ENCODE data around the gene ST3GAL2. TPM values are rescaled to one million over a fixed set of nuclear protein-coding genes. Genes with fewer than 3 reads are reported as not detected.
"Not testable (repeated sequence)": the region's sequence is repeated elsewhere in the genome, so short reads cannot be mapped to it uniquely, and the experiment has no call there.

ST3GAL2 gene
- total RNA-seq, 1 donor from 2014 or later, result 24.5 TPM

- Histone ChIP-seq H3K36me3 (ENCODE audit: control insufficient read depth in 3 of 3, insufficient read depth in 3 of 3, low read length in 3 of 3) (peaks cover 13 to 16% (median 14%) of the 10 kb centered on the region in 3 donors), H3K4me3 (ENCODE audit: low read length in 3 of 3) (no peak overlapping the region), H3K27ac (ENCODE audit: low read depth, low read length) (no peak overlapping the region)
These were observed 89.1 kb downstream of the ST3GAL2 start for GRCh38 chr16:70349783-70350182.

GRCh38 chr16:70348991-70349390, 89.9 kb downstream of the ST3GAL2 start:
- H3K27ac ChIP-seq (ENCODE audit: low read depth, low read length), result no peak overlapping the region
- H3K9me3 ChIP-seq (ENCODE audit: control insufficient read depth in 3 of 3, low read length in 3 of 3), result no peaks in the 10 kb centered on the region
- no peaks in the 10 kb centered on the region for H3K27me3 ChIP-seq (ENCODE audit: control insufficient read depth in 3 of 3, insufficient read depth in 3 of 3, low read length in 3 of 3)
- peaks cover 10 to 14% (median 10%) of the 10 kb centered on the region in 3 donors for H3K36me3 ChIP-seq (ENCODE audit: control insufficient read depth in 3 of 3, insufficient read depth in 3 of 3, low read length in 3 of 3)
- peaks cover 17 to 36% (median 19%) of the 10 kb centered on the region in 3 donors for H3K4me1 ChIP-seq (ENCODE audit: control insufficient read depth in 3 of 3, insufficient read depth in 3 of 3, low read length in 3 of 3)
- no peak overlapping the region for H3K4me3 ChIP-seq (ENCODE audit: low read length in 3 of 3)
- no peak overlapping the region for H3K9ac ChIP-seq (ENCODE audit: low read depth in 1 of 3, low read length in 3 of 3)

More at GRCh38 chr16:70349783-70350182, 89.1 kb downstream of the ST3GAL2 start:
- Histone ChIP-seq H3K9ac (ENCODE audit: low read depth in 1 of 3, low read length in 3 of 3) (no peak overlapping the region), H3K4me1 (ENCODE audit: control insufficient read depth in 3 of 3, insufficient read depth in 3 of 3, low read length in 3 of 3) (peaks cover 17 to 36% (median 19%) of the 10 kb centered on the region in 3 donors), H3K9me3 (ENCODE audit: control insufficient read depth in 3 of 3, low read length in 3 of 3) (no peaks in the 10 kb centered on the region), H3K27me3 (ENCODE audit: control insufficient read depth in 3 of 3, insufficient read depth in 3 of 3, low read length in 3 of 3) (no peaks in the 10 kb centered on the region)

GRCh38 chr16:70345840-70346239, 93.1 kb downstream of the ST3GAL2 start:
- H3K27ac ChIP-seq (ENCODE audit: low read depth, low read length), result peak overlapping the region; percentile 91
- H3K9me3 ChIP-seq (ENCODE audit: control insufficient read depth in 3 of 3, low read length in 3 of 3), result no peaks in the 10 kb centered on the region
- H3K4me1 ChIP-seq (ENCODE audit: control insufficient read depth in 3 of 3, insufficient read depth in 3 of 3, low read length in 3 of 3), result peaks cover 17 to 36% (median 19%) of the 10 kb centered on the region in 3 donors
- H3K4me3 ChIP-seq (ENCODE audit: low read length in 3 of 3), result peak overlapping the region; percentile 87 to 99 (median 95)
- H3K9ac ChIP-seq (ENCODE audit: low read depth in 1 of 3, low read length in 3 of 3), result peak overlapping the region; percentile 93 to 99 (median 94)
- peaks cover 2 to 7% (median 6%) of the 10 kb centered on the region in 3 donors for H3K36me3 ChIP-seq (ENCODE audit: control insufficient read depth in 3 of 3, insufficient read depth in 3 of 3, low read length in 3 of 3)
- no peaks in the 10 kb centered on the region for H3K27me3 ChIP-seq (ENCODE audit: control insufficient read depth in 3 of 3, insufficient read depth in 3 of 3, low read length in 3 of 3)

GRCh38 chr16:70342016-70342415, 96.9 kb downstream of the ST3GAL2 start:
- Histone ChIP-seq H3K9me3 (ENCODE audit: control insufficient read depth in 3 of 3, low read length in 3 of 3) (no peaks in the 10 kb centered on the region), H3K27ac (ENCODE audit: low read depth, low read length) (no peak overlapping the region), H3K4me3 (ENCODE audit: low read length in 3 of 3) (no peak overlapping the region), H3K9ac (ENCODE audit: low read depth in 1 of 3, low read length in 3 of 3) (no peak overlapping the region), H3K27me3 (ENCODE audit: control insufficient read depth in 3 of 3, insufficient read depth in 3 of 3, low read length in 3 of 3) (no peaks in the 10 kb centered on the region), H3K36me3 (ENCODE audit: control insufficient read depth in 3 of 3, insufficient read depth in 3 of 3, low read length in 3 of 3) (peaks cover 0 to 2% (median 2%) of the 10 kb centered on the region in 3 donors), H3K4me1 (ENCODE audit: control insufficient read depth in 3 of 3, insufficient read depth in 3 of 3, low read length in 3 of 3) (peaks cover 3 to 8% (median 4%) of the 10 kb centered on the region in 3 donors)

- Histone ChIP-seq H3K9ac (ENCODE audit: low read depth in 1 of 3, low read length in 3 of 3) (no peak overlapping the region), H3K27me3 (ENCODE audit: control insufficient read depth in 3 of 3, insufficient read depth in 3 of 3, low read length in 3 of 3) (no peaks in the 10 kb centered on the region), H3K36me3 (ENCODE audit: control insufficient read depth in 3 of 3, insufficient read depth in 3 of 3, low read length in 3 of 3) (peaks cover 0 to 2% (median 1%) of the 10 kb centered on the region in 3 donors), H3K4me3 (ENCODE audit: low read length in 3 of 3) (no peak overlapping the region), H3K4me1 (ENCODE audit: control insufficient read depth in 3 of 3, insufficient read depth in 3 of 3, low read length in 3 of 3) (peaks cover 3 to 7% (median 4%) of the 10 kb centered on the region in 3 donors), H3K27ac (ENCODE audit: low read depth, low read length) (no peak overlapping the region), H3K9me3 (ENCODE audit: control insufficient read depth in 3 of 3, low read length in 3 of 3) (no peaks in the 10 kb centered on the region)
These were observed 97.3 kb downstream of the ST3GAL2 start for GRCh38 chr16:70341600-70341999.

- no peaks in the 10 kb centered on the region for H3K4me1 ChIP-seq (ENCODE audit: control insufficient read depth in 3 of 3, insufficient read depth in 3 of 3, low read length in 3 of 3)
- H3K27me3 ChIP-seq (ENCODE audit: control insufficient read depth in 3 of 3, insufficient read depth in 3 of 3, low read length in 3 of 3), result no peaks in the 10 kb centered on the region
- H3K9ac ChIP-seq (ENCODE audit: low read depth in 1 of 3, low read length in 3 of 3), result no peak overlapping the region
- H3K27ac ChIP-seq (ENCODE audit: low read depth, low read length), result no peak overlapping the region
- no peak overlapping the region for H3K4me3 ChIP-seq (ENCODE audit: low read length in 3 of 3)
- H3K36me3 ChIP-seq (ENCODE audit: control insufficient read depth in 3 of 3, insufficient read depth in 3 of 3, low read length in 3 of 3), result peaks cover 18 to 22% (median 22%) of the 10 kb centered on the region in 3 donors
- no peaks in the 10 kb centered on the region for H3K9me3 ChIP-seq (ENCODE audit: control insufficient read depth in 3 of 3, low read length in 3 of 3)
These were observed 101.1 kb downstream of the ST3GAL2 start for GRCh38 chr16:70337814-70338213.

GRCh38 chr16:70332728-70333127, 106.2 kb downstream of the ST3GAL2 start:
- H3K27ac ChIP-seq (ENCODE audit: low read depth, low read length); H3K4me3 ChIP-seq (ENCODE audit: low read length in 3 of 3); H3K27me3 ChIP-seq (ENCODE audit: control insufficient read depth in 3 of 3, insufficient read depth in 3 of 3, low read length in 3 of 3); H3K9me3 ChIP-seq (ENCODE audit: control insufficient read depth in 3 of 3, low read length in 3 of 3); H3K9ac ChIP-seq (ENCODE audit: low read depth in 1 of 3, low read length in 3 of 3); H3K4me1 ChIP-seq (ENCODE audit: control insufficient read depth in 3 of 3, insufficient read depth in 3 of 3, low read length in 3 of 3): not testable (repeated sequence)
- peaks cover 28 to 37% (median 36%) of the 10 kb centered on the region in 3 donors for H3K36me3 ChIP-seq (ENCODE audit: control insufficient read depth in 3 of 3, insufficient read depth in 3 of 3, low read length in 3 of 3)

GRCh38 chr16:70331588-70332358, 107.1 kb downstream of the ST3GAL2 start:
- Histone ChIP-seq H3K4me3 (ENCODE audit: low read length in 3 of 3) (no peak overlapping the region), H3K4me1 (ENCODE audit: control insufficient read depth in 3 of 3, insufficient read depth in 3 of 3, low read length in 3 of 3) (peaks cover 0 to 4% (median 3%) of the 10 kb centered on the region in 3 donors), H3K9me3 (ENCODE audit: control insufficient read depth in 3 of 3, low read length in 3 of 3) (no peaks in the 10 kb centered on the region), H3K9ac (ENCODE audit: low read depth in 1 of 3, low read length in 3 of 3) (no peak overlapping the region), H3K36me3 (ENCODE audit: control insufficient read depth in 3 of 3, insufficient read depth in 3 of 3, low read length in 3 of 3) (peaks cover 28 to 41% (median 37%) of the 10 kb centered on the region in 3 donors), H3K27ac (ENCODE audit: low read depth, low read length) (no peak overlapping the region), H3K27me3 (ENCODE audit: control insufficient read depth in 3 of 3, insufficient read depth in 3 of 3, low read length in 3 of 3) (no peaks in the 10 kb centered on the region)

GRCh38 chr16:70331091-70331490, 107.8 kb downstream of the ST3GAL2 start:
- Histone ChIP-seq H3K9me3 (ENCODE audit: control insufficient read depth in 3 of 3, low read length in 3 of 3) (no peaks in the 10 kb centered on the region), H3K4me3 (ENCODE audit: low read length in 3 of 3) (no peak overlapping the region), H3K27me3 (ENCODE audit: control insufficient read depth in 3 of 3, insufficient read depth in 3 of 3, low read length in 3 of 3) (no peaks in the 10 kb centered on the region), H3K9ac (ENCODE audit: low read depth in 1 of 3, low read length in 3 of 3) (no peak overlapping the region), H3K27ac (ENCODE audit: low read depth, low read length) (no peak overlapping the region), H3K36me3 (ENCODE audit: control insufficient read depth in 3 of 3, insufficient read depth in 3 of 3, low read length in 3 of 3) (peaks cover 28 to 37% (median 36%) of the 10 kb centered on the region in 3 donors), H3K4me1 (ENCODE audit: control insufficient read depth in 3 of 3, insufficient read depth in 3 of 3, low read length in 3 of 3) (peaks cover 0 to 4% (median 3%) of the 10 kb centered on the region in 3 donors)
